GM19463 (cell line): ENCODE measurements around the gene MVD.
"Not testable (repeated sequence)": the region's sequence is repeated elsewhere in the genome, so short reads cannot be mapped to it uniquely, and the experiment has no call there.

Source experiments
- ATAC-seq: cut with Tn5 transposase; IDR thresholded peaks from one replicate; pipeline ENCODE4 v1.9.1; 2021; ENCODE audit warnings: mild to moderate bottlenecking, moderate library complexity; ENCODE audit not compliant: unreplicated experiment

Gene MVD

GRCh38 chr16:88685156-88686061 is 22.5 kb upstream of the MVD start:
- no peak for ATAC-seq

DNA sequence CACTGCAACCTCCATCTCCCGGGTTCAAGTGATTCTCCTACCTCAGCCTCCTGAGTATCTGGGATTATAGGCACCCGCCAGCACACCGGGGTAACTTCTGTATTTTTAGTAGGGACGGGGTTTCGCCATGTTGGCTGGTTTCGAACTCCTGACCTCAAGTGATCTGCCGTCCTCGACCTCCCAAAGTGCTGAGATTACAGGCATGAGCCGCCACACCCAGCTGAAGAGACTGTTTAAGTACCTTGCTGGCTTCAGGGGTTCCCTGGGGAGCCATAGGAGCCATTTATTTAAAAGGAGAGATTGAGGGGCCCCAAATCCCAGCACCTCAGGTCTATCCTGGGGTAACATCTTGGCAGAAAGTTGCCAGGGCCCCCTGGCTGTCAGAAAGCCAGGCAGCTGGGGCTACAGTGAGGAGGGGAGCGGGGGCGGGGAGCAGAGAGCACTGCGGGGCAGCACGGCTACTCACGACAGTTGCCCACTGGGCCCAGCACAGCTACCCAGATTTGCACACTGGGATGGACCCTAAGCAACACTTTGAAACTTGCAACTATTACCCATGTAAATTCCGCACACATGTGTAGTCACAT is 21.8 kb upstream of the MVD start:
- ATAC-seq = no peak

DNA sequence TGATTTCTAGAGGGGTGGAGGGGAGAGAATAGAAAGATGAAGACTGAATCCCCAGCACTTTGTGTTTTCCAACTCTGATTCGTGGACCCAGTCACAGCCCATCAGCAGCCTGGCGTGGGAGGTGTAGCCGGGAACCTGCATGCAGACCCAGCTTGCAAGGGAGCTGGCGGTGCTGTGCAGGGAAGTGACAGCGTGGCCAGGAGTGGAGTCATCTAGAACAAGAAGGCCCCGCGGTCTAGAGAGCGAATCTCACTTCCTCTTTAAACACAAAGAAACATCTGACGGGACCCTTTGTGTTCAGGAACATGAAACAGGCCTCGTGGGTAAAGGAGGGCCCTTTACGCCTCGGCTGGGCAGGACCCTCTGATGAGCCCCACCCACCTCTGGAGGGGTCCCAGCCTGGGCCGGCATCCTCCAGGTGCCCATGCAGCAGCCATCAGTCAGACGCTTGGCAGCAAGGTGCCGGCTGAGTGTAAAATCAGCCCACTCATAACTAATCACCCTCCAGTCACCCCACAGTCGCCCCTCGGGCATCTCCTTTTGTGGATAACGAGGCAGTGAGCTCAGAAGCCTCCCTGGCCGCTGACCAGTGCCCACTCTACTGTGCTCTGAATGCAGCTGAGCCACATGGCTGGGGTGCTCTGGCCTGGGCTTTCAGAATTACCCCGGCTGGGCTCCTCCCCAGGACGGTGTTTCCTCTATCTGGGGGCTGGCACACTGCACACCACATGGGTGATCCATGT is 19.0 kb upstream of the MVD start:
- ATAC-seq = peak; percentile 66

- ATAC-seq = no peak
Measured at GRCh38 chr16:88681084-88681680, 18.3 kb upstream of the MVD start.

GRCh38 chr16:88680554-88681083 is 17.7 kb upstream of the MVD start:
- ATAC-seq = no peak

DNA sequence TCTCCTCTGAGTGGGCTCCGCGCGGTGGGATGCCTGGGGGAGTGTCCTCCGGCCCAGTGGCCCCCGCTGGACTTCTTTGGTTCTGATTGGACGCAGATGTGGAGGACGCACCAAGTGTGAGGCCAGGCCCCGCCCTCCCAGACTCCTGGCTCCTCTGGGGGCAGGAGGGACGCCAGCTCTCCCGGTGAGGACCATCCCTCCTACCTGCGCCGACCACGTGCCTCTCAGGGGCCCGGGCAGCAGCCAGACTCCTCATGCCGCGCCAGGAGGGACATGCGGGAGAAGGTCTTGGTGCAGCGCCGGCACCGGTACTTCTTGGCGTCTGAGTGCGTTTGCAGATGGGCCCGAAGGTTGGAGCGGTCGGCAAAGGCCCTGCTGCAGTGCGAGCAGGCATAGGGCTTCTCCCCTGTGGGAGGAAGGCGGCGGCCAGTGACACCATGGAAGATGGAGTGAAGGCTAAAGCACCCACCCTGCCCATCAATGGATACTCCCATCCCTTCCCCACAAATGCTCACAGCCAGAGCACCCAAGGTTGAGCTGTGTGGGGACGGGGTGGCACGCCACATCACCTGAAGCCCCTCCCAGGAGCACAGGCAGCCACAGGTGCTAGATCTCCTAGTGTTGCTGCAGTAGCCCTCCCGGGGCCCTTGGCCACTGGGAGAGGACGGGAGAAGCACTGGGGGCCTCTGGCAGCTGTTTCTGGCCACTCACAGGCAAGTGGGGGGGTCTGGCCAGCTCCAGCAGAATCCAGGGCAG is 15.5 kb upstream of the MVD start:
- no peak for ATAC-seq

DNA sequence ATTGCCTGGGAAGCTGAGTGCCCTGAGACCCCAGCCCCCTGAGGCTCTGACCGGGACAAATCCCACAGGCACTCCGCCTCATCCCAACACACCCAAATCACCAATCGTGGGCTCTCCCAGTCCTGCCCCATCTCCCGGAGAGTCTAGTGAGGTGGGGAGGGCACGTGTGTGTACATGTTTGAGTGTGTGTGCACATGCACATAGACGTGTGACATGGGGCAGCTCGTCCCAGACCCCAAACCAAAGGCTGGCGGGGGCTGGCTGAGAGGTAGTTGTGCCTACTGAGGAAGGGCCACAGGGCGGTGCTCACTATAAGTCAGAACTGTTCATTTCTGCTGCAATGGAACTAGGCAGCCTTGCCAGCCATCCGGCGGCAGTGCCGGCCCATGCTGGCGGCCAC is 14.8 kb upstream of the MVD start:
- ATAC-seq = no peak

GRCh38 chr16:88676502-88677242 is 13.8 kb upstream of the MVD start:
- ATAC-seq = no peak

DNA sequence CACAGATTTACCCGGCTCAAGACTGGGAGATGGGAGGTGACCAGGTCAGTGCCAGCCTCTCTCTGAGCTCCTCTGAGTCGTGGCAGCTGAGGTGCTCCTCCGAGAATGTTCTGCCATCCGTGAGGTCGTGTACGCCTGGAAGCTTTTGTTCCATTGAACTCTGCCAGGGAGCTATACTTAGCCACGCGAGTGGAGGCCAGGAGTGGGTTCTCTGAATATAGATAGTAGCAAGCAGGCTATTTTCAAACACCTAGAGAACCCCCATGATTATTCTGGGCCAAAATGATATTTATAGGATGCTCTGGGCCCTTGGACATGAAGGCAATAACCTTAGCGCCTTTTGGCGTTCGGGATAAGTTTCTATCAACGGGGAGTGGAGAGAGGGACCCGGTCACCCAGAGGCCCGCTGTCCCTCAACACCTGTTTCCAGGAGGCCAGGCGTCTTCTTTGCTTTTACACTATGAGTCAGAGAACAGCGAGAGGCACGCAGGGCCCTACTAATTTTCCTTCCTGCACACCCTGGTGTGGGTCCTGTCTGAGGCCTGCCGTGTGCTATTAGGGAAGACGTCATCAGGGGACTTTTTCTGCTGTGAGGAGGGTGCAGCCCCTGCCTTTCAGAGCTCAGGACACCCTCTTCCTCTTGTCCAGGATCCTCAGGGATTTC is 11.0 kb upstream of the MVD start:
- ATAC-seq = no peak

- no peak for ATAC-seq
Measured at GRCh38 chr16:88672776-88673175, 9.9 kb upstream of the MVD start.

- ATAC-seq = no peak
Measured at GRCh38 chr16:88671806-88672205, 8.9 kb upstream of the MVD start.

GRCh38 chr16:88669980-88670379 is 7.1 kb upstream of the MVD start:
- no peak for ATAC-seq

- not testable (repeated sequence) for ATAC-seq
Measured at GRCh38 chr16:88669493-88669892, 6.6 kb upstream of the MVD start.

DNA sequence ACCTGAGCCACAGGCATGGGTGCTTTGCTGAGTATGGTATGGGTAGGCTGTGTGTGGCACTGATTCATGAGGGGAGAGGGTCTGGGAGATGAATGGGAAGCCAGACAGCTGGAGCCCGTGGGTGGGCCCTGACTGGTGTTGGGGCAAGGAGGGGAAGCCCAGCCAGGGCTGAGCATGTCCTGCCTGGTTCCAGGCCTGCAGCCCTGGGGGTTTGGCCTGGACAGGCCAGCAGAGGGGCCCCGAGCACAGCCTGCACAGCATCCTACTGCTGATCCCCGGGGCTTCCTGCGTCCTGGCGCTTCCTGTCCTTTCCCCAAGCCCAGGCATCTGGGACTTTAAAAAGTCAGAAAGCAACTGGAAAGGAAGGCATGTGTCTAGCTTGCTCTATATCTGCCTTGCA is 4.6 kb upstream of the MVD start:
- ATAC-seq = no peak

DNA sequence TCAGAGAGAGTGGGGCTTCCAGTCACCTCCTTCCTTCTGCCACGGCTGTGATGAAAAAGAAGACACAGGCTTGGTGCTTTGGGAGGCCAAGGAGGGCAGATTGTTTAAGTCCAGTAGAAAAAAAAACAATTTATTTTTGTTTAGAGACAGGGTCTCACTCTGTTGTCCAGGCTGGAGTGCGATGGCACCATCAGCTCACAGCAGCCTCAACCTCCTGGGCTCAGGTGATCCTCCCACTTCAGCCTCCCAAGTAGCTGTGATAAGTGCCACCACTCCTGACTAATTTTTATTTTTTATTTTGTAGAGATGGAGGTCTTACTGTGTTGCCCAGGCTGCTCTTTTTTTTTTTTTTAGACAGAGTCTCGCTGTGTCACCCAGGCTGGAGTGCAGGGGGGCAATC is 2.7 kb upstream of the MVD start:
- ATAC-seq = no peak

GRCh38 chr16:88665148-88665547 is 2.3 kb upstream of the MVD start:
- no peak for ATAC-seq

- ATAC-seq = no peak
Measured at GRCh38 chr16:88662222-88662842, 559 bp downstream of the MVD start.

DNA sequence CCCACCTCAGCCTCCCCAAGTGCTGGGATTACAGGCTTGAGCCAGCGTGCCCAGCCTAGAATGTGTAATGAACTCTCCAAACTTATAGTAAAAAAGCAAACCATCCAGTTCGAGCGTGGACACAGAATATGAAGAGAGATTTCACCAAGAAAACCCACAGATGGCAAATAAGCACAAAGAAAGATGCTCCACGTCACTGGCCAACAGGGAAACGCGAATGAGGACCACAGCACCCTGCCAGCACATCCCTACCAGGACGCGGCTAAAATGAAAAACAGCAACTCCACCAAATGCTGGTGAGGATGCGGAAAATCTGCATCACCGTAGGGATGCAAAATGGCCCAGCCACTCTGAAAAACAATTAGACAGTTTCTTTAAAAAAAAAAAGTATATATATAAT is 1.4 kb downstream of the MVD start:
- no peak for ATAC-seq

- ATAC-seq = no peak
Measured at GRCh38 chr16:88659160-88659559, 3.7 kb downstream of the MVD start.
